Astrocyte (in vitro differentiated cells and primary cell): Measurements from ENCODE around the gene TMC5. TPM values are rescaled to one million over a fixed set of nuclear protein-coding genes. Genes with fewer than 3 reads are reported as not detected.

ENCODE experiments used
- DNase-seq: peaks from one replicate; pipeline ENCODE4 v3.0.0-alpha.2; 2010; ENCODE audit warnings: low read depth
- FAIRE-seq: peaks from 2 replicates; lab custom pipeline; 2011; peaks lifted over from hg19 to GRCh38; lab: Jason Lieb, UNC
- H2AFZ ChIP-seq: 2 replicates; pipeline ENCODE4 v1.6.0; 2012; ENCODE audit warnings: low read depth, low read length, inconsistent platforms
- H3K27ac ChIP-seq: 2 replicates; pipeline ENCODE4 v1.5.1; 2011; ENCODE audit warnings: low read depth, low read length, inconsistent platforms
- H3K27me3 ChIP-seq: 2 replicates; pipeline ENCODE4 v1.6.0; 2011; ENCODE audit warnings: low read length, inconsistent platforms; ENCODE audit not compliant: insufficient read depth
- H3K36me3 ChIP-seq: 2 replicates; pipeline ENCODE4 v1.5.1; 2011; ENCODE audit warnings: low read length, inconsistent platforms; ENCODE audit not compliant: insufficient read depth
- H3K4me1 ChIP-seq: 2 replicates; pipeline ENCODE4 v1.5.1; 2011; ENCODE audit warnings: low read length, inconsistent platforms; ENCODE audit not compliant: insufficient read depth
- H3K4me2 ChIP-seq: 2 replicates; pipeline ENCODE4 v1.6.0; 2012; ENCODE audit warnings: low read length, inconsistent platforms
- H3K4me3 ChIP-seq: 2 replicates; pipeline ENCODE4 v1.5.1; 2011; ENCODE audit warnings: low read depth, mild to moderate bottlenecking, low read length, inconsistent platforms; ENCODE audit not compliant: insufficient read depth
- H3K79me2 ChIP-seq: 2 replicates; pipeline ENCODE4 v1.6.0; 2012; ENCODE audit warnings: mild to moderate bottlenecking, low read length, inconsistent platforms; ENCODE audit not compliant: insufficient read depth
- H3K9ac ChIP-seq: 2 replicates; pipeline ENCODE4 v1.6.0; 2012; ENCODE audit warnings: mild to moderate bottlenecking, low read length, inconsistent platforms
- H3K9me3 ChIP-seq: 2 replicates; pipeline ENCODE4 v1.5.1; 2012; ENCODE audit warnings: low read depth, mild to moderate bottlenecking, low read length, inconsistent platforms; ENCODE audit not compliant: insufficient read depth
- H4K20me1 ChIP-seq: 2 replicates; pipeline ENCODE4 v1.6.0; 2012; ENCODE audit warnings: low read length, inconsistent platforms; ENCODE audit not compliant: insufficient read depth
- H3K27ac Mint-ChIP-seq: one replicate; pipeline ENCODE4 v1.8.0; 2021; ENCODE audit warnings: mild to moderate bottlenecking, mixed read lengths; ENCODE audit not compliant: unreplicated experiment
- H3K27me3 Mint-ChIP-seq: one replicate; pipeline ENCODE4 v1.8.0; 2021; ENCODE audit warnings: low read depth, mixed read lengths; ENCODE audit not compliant: unreplicated experiment
- H3K36me3 Mint-ChIP-seq: one replicate; pipeline ENCODE4 v1.8.0; 2021; ENCODE audit warnings: low read depth, mixed read lengths; ENCODE audit not compliant: unreplicated experiment
- H3K4me1 Mint-ChIP-seq: one replicate; pipeline ENCODE4 v1.8.0; 2021; ENCODE audit warnings: low read depth, mixed read lengths; ENCODE audit not compliant: unreplicated experiment
- H3K4me3 Mint-ChIP-seq: one replicate; pipeline ENCODE4 v1.8.0; 2021; ENCODE audit warnings: mild to moderate bottlenecking, moderate library complexity, mixed read lengths; ENCODE audit not compliant: unreplicated experiment
- H3K9me3 Mint-ChIP-seq: one replicate; pipeline ENCODE4 v1.8.0; 2021; ENCODE audit warnings: mild to moderate bottlenecking, mixed read lengths; ENCODE audit not compliant: unreplicated experiment
- EZH2 ChIP-seq: IDR thresholded peaks from 2 replicates; pipeline ENCODE4 v1.6.1; 2012; ENCODE audit warnings: mild to moderate bottlenecking, low read length, inconsistent platforms; ENCODE audit not compliant: insufficient read depth
- total RNA-seq: library from RNA; stranded (reverse); gene quantifications from 2 replicates; pipeline ENCODE4 v1.2.1, GENCODE V29; 2021
- TF ChIP-seq, protein P1 (sequence below): IDR thresholded peaks from 2 replicates; pipeline ENCODE4 v1.5.1; 2011; ENCODE audit warnings: low read depth, mild to moderate bottlenecking, inconsistent platforms, low read length, moderate library complexity; ENCODE audit not compliant: insufficient read depth

TMC5 gene
- total RNA-seq, 1 donor from 2014 or later = 0.11 TPM

DNA sequence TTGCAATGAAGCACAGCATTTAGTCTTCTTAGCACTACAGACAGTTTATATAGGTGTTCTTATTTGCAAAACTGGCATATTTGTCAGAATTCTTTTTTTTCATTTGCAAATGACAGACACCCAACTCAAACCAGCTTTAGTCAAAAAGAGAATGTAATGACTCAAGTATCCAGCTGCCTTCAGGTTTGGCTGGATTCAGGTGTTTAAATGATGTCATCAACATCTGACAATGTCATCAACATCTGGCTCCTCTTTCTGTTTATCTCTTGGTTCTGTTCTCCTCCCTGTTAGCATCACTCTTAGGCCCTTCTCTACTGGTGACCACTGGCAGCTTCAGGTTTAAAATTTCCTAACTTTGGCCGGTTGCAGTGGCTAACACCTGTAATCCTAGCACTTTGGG lies 18.9 kb downstream of the TMC5 start:
- Mint-ChIP-seq H3K27me3 (peaks cover 4% of the 10 kb centered on the region), H3K4me1 (no peaks in the 10 kb centered on the region), H3K36me3 (no peaks in the 10 kb centered on the region), H3K4me3 (no peak overlapping the region), H3K27ac (no peak overlapping the region), H3K9me3 (no peaks in the 10 kb centered on the region)
- Histone ChIP-seq H3K27ac (no peak overlapping the region), H3K36me3 (no peaks in the 10 kb centered on the region), H3K4me2 (no peak overlapping the region), H3K79me2 (no peaks in the 10 kb centered on the region), H3K4me1 (no peaks in the 10 kb centered on the region), H3K4me3 (no peak overlapping the region), H3K9ac (no peak overlapping the region), H3K27me3 (no peaks in the 10 kb centered on the region), H2AFZ (no peak overlapping the region), H4K20me1 (no peaks in the 10 kb centered on the region), H3K9me3 (no peaks in the 10 kb centered on the region)
- TF ChIP-seq, protein P1, sequence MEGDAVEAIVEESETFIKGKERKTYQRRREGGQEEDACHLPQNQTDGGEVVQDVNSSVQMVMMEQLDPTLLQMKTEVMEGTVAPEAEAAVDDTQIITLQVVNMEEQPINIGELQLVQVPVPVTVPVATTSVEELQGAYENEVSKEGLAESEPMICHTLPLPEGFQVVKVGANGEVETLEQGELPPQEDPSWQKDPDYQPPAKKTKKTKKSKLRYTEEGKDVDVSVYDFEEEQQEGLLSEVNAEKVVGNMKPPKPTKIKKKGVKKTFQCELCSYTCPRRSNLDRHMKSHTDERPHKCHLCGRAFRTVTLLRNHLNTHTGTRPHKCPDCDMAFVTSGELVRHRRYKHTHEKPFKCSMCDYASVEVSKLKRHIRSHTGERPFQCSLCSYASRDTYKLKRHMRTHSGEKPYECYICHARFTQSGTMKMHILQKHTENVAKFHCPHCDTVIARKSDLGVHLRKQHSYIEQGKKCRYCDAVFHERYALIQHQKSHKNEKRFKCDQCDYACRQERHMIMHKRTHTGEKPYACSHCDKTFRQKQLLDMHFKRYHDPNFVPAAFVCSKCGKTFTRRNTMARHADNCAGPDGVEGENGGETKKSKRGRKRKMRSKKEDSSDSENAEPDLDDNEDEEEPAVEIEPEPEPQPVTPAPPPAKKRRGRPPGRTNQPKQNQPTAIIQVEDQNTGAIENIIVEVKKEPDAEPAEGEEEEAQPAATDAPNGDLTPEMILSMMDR = no peak
- no peak for TF ChIP-seq EZH2
- FAIRE-seq (no peak), DNase-seq (no peak)

DNA sequence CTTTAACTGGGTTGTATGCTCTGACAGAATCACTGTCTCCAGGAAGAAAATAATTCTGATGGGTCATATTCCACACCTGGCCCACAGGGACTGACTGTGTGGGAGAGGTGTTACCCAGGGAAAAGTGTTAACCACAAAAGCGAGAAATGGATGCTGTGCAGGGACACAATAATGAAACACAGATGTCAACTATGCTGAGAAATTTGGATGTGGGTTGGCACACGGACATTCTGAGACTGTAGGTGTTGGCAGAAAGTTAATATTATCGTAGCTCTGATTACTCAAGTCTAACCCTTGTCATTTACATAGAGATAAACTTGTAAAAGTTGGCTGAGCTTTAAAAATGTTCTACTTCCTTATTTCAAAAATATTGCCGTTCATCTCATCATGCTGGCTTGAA lies 19.6 kb downstream of the TMC5 start:
- H3K27me3 Mint-ChIP-seq = peaks cover 4% of the 10 kb centered on the region
- H3K4me3 Mint-ChIP-seq = no peak overlapping the region
- H3K27ac Mint-ChIP-seq = no peak overlapping the region

DNA sequence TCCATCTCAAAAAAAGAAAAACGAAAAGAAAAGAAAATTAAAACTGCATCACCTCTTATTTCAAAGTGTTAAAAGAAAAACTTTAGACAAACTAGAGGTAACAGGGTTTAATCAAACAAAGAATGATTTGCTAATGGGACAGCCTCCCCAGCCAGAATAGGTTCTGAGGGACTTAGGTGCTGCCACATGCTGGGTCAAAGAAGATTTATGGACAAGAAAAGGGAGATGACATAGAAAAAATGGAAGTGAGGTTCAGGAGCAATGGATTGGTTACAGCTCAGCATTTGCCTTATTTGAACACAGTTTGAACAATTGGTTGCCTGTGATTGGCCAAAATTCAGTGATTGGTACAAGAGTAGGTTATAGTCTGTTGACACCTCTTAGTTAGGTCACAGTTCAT lies 21.1 kb downstream of the TMC5 start:
- DNase-seq (no peak), FAIRE-seq (no peak)
- Mint-ChIP-seq H3K4me1 (no peaks in the 10 kb centered on the region), H3K36me3 (no peaks in the 10 kb centered on the region), H3K27ac (no peak overlapping the region), H3K27me3 (peaks cover 9% of the 10 kb centered on the region), H3K4me3 (no peak overlapping the region), H3K9me3 (peaks cover 3% of the 10 kb centered on the region)
- Histone ChIP-seq H4K20me1 (no peaks in the 10 kb centered on the region), H3K36me3 (no peaks in the 10 kb centered on the region), H3K4me3 (no peak overlapping the region), H2AFZ (no peak overlapping the region), H3K4me2 (no peak overlapping the region), H3K79me2 (no peaks in the 10 kb centered on the region), H3K9ac (no peak overlapping the region), H3K4me1 (no peaks in the 10 kb centered on the region), H3K27me3 (no peaks in the 10 kb centered on the region), H3K27ac (no peak overlapping the region), H3K9me3 (no peaks in the 10 kb centered on the region)
- TF ChIP-seq, protein P1 = no peak
- no peak for TF ChIP-seq EZH2

More for the DNA sequence above, 19.6 kb downstream of the TMC5 start:
- H3K27ac ChIP-seq = no peak overlapping the region
- H3K36me3 ChIP-seq = no peaks in the 10 kb centered on the region
- no peak overlapping the region for H3K4me3 ChIP-seq
- Mint-ChIP-seq H3K9me3 (no peaks in the 10 kb centered on the region), H3K4me1 (no peaks in the 10 kb centered on the region), H3K36me3 (no peaks in the 10 kb centered on the region)
- no peak overlapping the region for H3K4me2 ChIP-seq
- TF ChIP-seq, protein P1 = no peak
- no peak for TF ChIP-seq EZH2
- no peaks in the 10 kb centered on the region for H3K4me1 ChIP-seq
- H3K9me3 ChIP-seq = no peaks in the 10 kb centered on the region
- H4K20me1 ChIP-seq = no peaks in the 10 kb centered on the region
- no peak overlapping the region for H3K9ac ChIP-seq
- DNase-seq (no peak), FAIRE-seq (no peak)
- no peaks in the 10 kb centered on the region for H3K27me3 ChIP-seq
- H3K79me2 ChIP-seq = no peaks in the 10 kb centered on the region
- H2AFZ ChIP-seq = no peak overlapping the region
